Gastroesophageal sphincter (tissue), 4 donors: ENCODE measurements around the gene AKR1B15. TPM values are rescaled to one million over a fixed set of nuclear protein-coding genes. Genes with fewer than 3 reads are reported as not detected.
A peak's percentile ranks its signal among the peaks of the same experiment; 100 is the strongest.
"Not testable (repeated sequence)": the region's sequence is repeated elsewhere in the genome, so short reads cannot be mapped to it uniquely, and the experiment has no call there.

Experiments
- ATAC-seq: fragments of 150-250 bp; one replicate; pipeline ENCODE4 v1.9.1; 2016; ENCODE audit warnings: mild to moderate bottlenecking, moderate library complexity
- H3K27ac ChIP-seq, 4 donors: fragments of 200-600 bp; sonication (generic) in 3 of 4; 1 replicate in 3 of 4; 2 replicates in 1 of 4; pipeline ENCODE4 v1.5.1; 2016 to 2019
- H3K27me3 ChIP-seq: fragments of 200-600 bp; sonication (generic); one replicate; pipeline ENCODE4 v1.5.1; 2019
- H3K36me3 ChIP-seq, 2 donors: fragments of 200-600 bp; sonication (generic); one replicate each; pipeline ENCODE4 v1.5.1; 2019; ENCODE audit warnings: control low read depth in 1 of 2
- H3K4me1 ChIP-seq, 3 donors: fragments of 200-600 bp; sonication (generic); 1 replicate in 2 of 3; 2 replicates in 1 of 3; pipeline ENCODE4 v1.5.1; 2016 to 2019; ENCODE audit warnings: control low read depth in 2 of 3
- H3K4me3 ChIP-seq, 2 donors: fragments of 200-600 bp; sonication (generic); one replicate each; pipeline ENCODE4 v1.5.1; 2019; ENCODE audit warnings: mild to moderate bottlenecking in 1 of 2, moderate library complexity in 1 of 2
- H3K9me3 ChIP-seq, 3 donors: fragments of 200-600 bp; sonication (generic); one replicate each; pipeline ENCODE4 v1.5.1; 2017 to 2019; ENCODE audit warnings: control low read depth in 2 of 3
- CTCF ChIP-seq, 4 experiments: fragments of 200-600 bp in 2 of 4; fragments of 450-650 bp in 2 of 4; sonication (generic) in 1 of 4; IDR thresholded peaks; one replicate each; pipeline ENCODE4 v1.5.1; 2017 to 2019; ENCODE audit warnings: antibody characterized with exemption in 4 of 4, mild to moderate bottlenecking in 2 of 4, moderate library complexity in 2 of 4
- EP300 ChIP-seq: sonication (generic); formaldehyde crosslinking; IDR thresholded peaks from one replicate; pipeline ENCODE4 v1.6.1; 2017; ENCODE audit warnings: antibody characterized with exemption, mild to moderate bottlenecking
- POLR2A ChIP-seq, 2 donors: fragments of 450-650 bp; IDR thresholded peaks; one replicate each; pipeline ENCODE4 v1.6.1; 2017; ENCODE audit warnings: antibody characterized with exemption in 2 of 2, mild to moderate bottlenecking in 2 of 2, moderate library complexity in 1 of 2
- POLR2AphosphoS5 ChIP-seq: sonication (generic); formaldehyde crosslinking; IDR thresholded peaks from one replicate; pipeline ENCODE4 v1.6.1; 2017; ENCODE audit warnings: antibody characterized with exemption
- WGBS, 2 donors: methylation state at CpG; one replicate each; pipeline ENCODE4 v1.1.5; 2018; ENCODE audit warnings: low coverage in 1 of 2; 5-methylcytosine and 5-hydroxymethylcytosine counted together
- total RNA-seq, 4 donors: library from RNA; depleted of rRNA; stranded (reverse); fragments of >200 nt; gene quantifications; one replicate each; pipeline ENCODE4 v1.1.0, GENCODE V29; 2016

Gene AKR1B15
- total RNA-seq, 4 donors from 2014 or later: 0.35 TPM; not detected in 3

GRCh38 chr7:134565643-134566136, 16.8 kb downstream of the AKR1B15 start:
- Histone ChIP-seq H3K27me3 (no peaks in the 10 kb centered on the region), H3K4me3 (no peak overlapping the region), H3K27ac (no peak overlapping the region), H3K36me3 (no peaks in the 10 kb centered on the region), H3K9me3 (peaks cover 0 to 7% (median 0%) of the 10 kb centered on the region in 3 donors), H3K4me1 (peaks cover 0 to 5% (median 0%) of the 10 kb centered on the region in 3 donors)
- TF ChIP-seq POLR2AphosphoS5: no peak
- TF ChIP-seq POLR2A (IDR thresholded peaks at IDR 0.05): no peak
- no peak for TF ChIP-seq CTCF (IDR thresholded peaks at IDR 0.05)
- no peak for TF ChIP-seq EP300
- 33% methylated on average over 1 of the region's 2 CpGs for WGBS, 2 donors
- peak; percentile 48 for ATAC-seq

GRCh38 chr7:134567368-134567767, 18.5 kb downstream of the AKR1B15 start:
- WGBS, 2 donors: 61 to 73% methylated on average over 3 of the region's 3 CpGs
- ATAC-seq: no peak

GRCh38 chr7:134569962-134570361, 21.1 kb downstream of the AKR1B15 start:
- not testable (repeated sequence) for H3K4me3 ChIP-seq, H3K36me3 ChIP-seq, H3K27me3 ChIP-seq, H3K4me1 ChIP-seq, ATAC-seq, H3K9me3 ChIP-seq, H3K27ac ChIP-seq
- 95 to 96% methylated on average over 3 to 7 of the region's 9 CpGs for WGBS, 2 donors

More at GRCh38 chr7:134567368-134567767, 18.5 kb downstream of the AKR1B15 start:
- H3K36me3 ChIP-seq: no peaks in the 10 kb centered on the region
- no peak overlapping the region for H3K27ac ChIP-seq
- no peaks in the 10 kb centered on the region for H3K27me3 ChIP-seq
- no peak for TF ChIP-seq POLR2AphosphoS5
- no peak for TF ChIP-seq POLR2A (IDR thresholded peaks at IDR 0.05)
- TF ChIP-seq CTCF (IDR thresholded peaks at IDR 0.05): no peak
- no peak for TF ChIP-seq EP300
- no peak overlapping the region for H3K4me3 ChIP-seq
- H3K9me3 ChIP-seq: peaks cover 0 to 7% (median 0%) of the 10 kb centered on the region in 3 donors
- H3K4me1 ChIP-seq: peaks cover 0 to 4% (median 0%) of the 10 kb centered on the region in 3 donors

GRCh38 chr7:134571101-134571500, 22.2 kb downstream of the AKR1B15 start:
- WGBS, 2 donors: 93% methylated on average over 2 of the region's 2 CpGs; no CpG with 5 or more reads in 1 of the 2 donors
- Histone ChIP-seq H3K4me1 (no peaks in the 10 kb centered on the region), H3K4me3 (no peak overlapping the region), H3K27me3 (no peaks in the 10 kb centered on the region), H3K27ac (no peak overlapping the region), H3K36me3 (no peaks in the 10 kb centered on the region), H3K9me3 (peaks cover 0 to 7% (median 0%) of the 10 kb centered on the region in 3 donors)
- no peak for ATAC-seq
- no peak for TF ChIP-seq POLR2A (IDR thresholded peaks at IDR 0.05)
- no peak for TF ChIP-seq CTCF (IDR thresholded peaks at IDR 0.05)
- no peak for TF ChIP-seq EP300
- TF ChIP-seq POLR2AphosphoS5: no peak

- no peaks in the 10 kb centered on the region for H3K36me3 ChIP-seq
- 87 to 92% methylated on average over 3 to 6 of the region's 6 CpGs for WGBS, 2 donors
- TF ChIP-seq POLR2AphosphoS5 (no peak), CTCF (IDR thresholded peaks at IDR 0.05) (no peak), POLR2A (IDR thresholded peaks at IDR 0.05) (no peak), EP300 (no peak)
- H3K27ac ChIP-seq: no peak overlapping the region
- H3K4me3 ChIP-seq: no peak overlapping the region
- H3K9me3 ChIP-seq: peaks cover 0 to 7% (median 0%) of the 10 kb centered on the region in 3 donors
- H3K27me3 ChIP-seq: no peaks in the 10 kb centered on the region
- no peak for ATAC-seq
- no peaks in the 10 kb centered on the region for H3K4me1 ChIP-seq
Measured at GRCh38 chr7:134571746-134572461, 23.0 kb downstream of the AKR1B15 start.
